OCI-LY3 (cell line): ENCODE measurements around the gene XDH.

Experiments used
- EZH2phosphoT487 ChIP-seq: fragments of 200-600 bp; shearing (Covaris generic); IDR thresholded peaks from 2 replicates; pipeline ENCODE4 v1.6.1; 2018; ENCODE audit warnings: antibody characterized with exemption, mixed run types, low read depth
- TF ChIP-seq, protein P1 (sequence below): fragments of 200-600, 300-600 bp; sonication (generic); IDR thresholded peaks from 2 replicates; pipeline ENCODE4 v1.5.1; 2014; ENCODE audit warnings: antibody characterized with exemption, low read length, low read depth

DNA sequence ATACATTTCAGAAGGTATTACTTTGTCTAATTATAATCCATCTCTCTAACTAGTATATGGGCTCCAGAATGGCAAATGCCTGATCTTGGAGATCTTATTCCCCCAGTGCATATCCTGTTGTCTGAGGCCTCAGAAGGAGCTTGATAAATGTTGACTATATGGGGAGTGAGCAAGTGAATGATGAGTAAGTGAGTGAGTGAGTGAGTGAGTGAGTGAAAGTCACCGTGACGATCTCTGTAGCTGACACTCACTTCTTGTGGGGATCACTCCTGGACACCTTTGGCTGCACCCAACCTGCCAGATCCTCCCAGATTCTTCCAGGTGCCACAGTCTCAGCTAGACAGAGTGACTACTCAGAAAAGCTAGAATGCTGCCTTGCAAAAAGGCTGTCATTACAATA is 2.8 kb downstream of the XDH start:
- TF ChIP-seq, protein P1, sequence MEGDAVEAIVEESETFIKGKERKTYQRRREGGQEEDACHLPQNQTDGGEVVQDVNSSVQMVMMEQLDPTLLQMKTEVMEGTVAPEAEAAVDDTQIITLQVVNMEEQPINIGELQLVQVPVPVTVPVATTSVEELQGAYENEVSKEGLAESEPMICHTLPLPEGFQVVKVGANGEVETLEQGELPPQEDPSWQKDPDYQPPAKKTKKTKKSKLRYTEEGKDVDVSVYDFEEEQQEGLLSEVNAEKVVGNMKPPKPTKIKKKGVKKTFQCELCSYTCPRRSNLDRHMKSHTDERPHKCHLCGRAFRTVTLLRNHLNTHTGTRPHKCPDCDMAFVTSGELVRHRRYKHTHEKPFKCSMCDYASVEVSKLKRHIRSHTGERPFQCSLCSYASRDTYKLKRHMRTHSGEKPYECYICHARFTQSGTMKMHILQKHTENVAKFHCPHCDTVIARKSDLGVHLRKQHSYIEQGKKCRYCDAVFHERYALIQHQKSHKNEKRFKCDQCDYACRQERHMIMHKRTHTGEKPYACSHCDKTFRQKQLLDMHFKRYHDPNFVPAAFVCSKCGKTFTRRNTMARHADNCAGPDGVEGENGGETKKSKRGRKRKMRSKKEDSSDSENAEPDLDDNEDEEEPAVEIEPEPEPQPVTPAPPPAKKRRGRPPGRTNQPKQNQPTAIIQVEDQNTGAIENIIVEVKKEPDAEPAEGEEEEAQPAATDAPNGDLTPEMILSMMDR = no peak
- no peak for TF ChIP-seq EZH2phosphoT487
